ENCODE results near the gene NKPD1.
"Not testable (repeated sequence)": the region's sequence is repeated elsewhere in the genome, so short reads cannot be mapped to it uniquely, and the experiment has no call there.

The NKPD1 gene

DNA sequence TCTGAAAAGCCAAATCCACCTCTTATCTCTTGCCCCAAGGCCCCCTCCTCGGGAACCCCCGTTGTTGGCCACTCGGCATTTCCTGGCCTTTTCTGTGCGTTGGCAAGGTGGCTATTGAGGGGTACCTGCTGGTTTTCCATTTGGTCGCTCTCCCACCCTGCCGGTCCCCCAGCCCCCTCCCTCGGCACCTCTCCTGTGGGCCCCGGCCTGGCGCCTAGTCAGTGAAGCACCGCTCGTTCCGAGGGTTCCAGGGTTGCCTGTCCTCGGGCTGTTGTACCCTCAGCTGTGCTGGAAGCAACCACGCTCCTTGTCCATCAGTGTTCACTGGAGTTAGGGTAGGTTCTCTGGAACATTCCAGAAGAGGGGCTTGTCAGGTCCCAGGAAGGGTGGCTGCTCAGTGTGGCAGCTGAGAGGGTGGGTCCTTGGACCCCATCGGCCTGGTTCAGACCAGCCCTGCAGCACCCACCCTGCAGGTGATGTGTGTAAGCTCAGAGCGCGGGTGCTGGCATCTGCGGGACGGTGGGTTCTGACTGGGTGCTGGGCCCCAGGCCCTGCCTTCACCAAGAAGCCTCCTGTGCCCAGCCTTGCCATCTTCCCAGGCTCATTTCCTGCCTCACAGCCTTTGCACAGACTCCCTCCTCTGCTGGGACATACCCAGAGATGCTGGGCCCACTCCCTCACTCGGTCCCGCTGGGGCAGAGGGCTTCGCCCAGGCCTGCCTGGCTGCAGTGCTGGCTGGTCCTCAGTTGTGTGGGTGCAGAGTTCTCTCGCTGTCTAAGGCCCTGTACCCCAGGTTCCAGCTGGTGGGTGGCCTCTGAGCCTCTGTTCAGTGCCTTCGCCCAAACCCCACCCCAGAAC is 21.3 kb downstream of the NKPD1 start:
- no peak for DNase-seq

DNA sequence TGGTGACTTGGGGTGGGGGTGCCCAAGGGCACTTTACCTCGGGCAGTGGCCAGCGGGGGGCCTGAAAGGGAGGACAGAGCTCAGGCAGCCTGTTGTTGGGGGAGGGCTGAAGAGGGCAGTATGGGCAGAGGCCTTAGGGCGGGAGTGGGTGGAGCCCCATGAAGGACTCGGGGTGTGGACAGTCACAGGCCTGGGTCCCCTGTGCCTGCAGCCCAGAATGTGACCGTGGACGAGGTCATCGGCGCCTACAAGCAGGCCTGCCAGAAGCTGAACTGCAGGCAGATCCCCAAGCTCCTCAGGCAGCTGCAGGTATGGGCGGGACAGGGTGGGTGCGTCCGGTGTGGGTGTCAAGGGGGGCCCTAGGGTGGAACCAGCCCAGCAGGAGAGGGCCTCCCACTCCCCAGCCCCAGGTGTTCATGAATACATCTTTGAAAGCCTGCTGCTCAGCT is 22.5 kb downstream of the NKPD1 start:
- no peak for DNase-seq

DNA sequence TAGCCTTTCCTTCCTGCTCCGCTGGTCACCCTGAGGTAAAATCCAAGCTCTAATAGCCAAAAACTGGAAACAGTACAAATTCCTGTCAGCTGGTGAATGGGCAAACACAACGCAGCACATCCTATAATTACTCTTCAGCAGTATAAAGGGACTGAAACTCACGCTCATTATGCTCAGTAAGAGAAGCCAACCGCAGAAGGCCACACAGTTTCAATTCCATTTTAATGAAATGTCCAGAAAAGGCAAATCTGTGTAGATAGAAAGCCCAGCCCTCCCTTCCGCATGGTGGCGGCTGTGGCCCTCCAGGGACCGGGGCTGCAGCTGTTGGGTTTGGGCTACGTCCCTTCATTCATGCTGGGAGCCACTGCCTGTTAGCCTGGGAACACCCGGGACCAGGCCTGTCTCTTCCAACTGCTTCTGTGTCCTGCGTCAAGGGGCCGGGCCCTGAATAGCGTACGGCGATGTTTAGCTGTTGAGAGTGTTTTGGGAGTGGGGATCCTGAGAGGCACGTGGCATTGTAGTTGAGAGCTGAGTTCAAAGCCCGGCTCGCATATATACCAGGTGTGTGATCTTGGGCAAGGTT is 23.5 kb downstream of the NKPD1 start:
- DNase-seq, result no peak

GRCh38 chr19:45136507-45137178 is 24.1 kb downstream of the NKPD1 start:
- DNase-seq, result no peak

GRCh38 chr19:45135176-45135885 is 25.5 kb downstream of the NKPD1 start:
- no peak for DNase-seq

- DNase-seq, result no peak
Observed at GRCh38 chr19:45133661-45134060, 27.1 kb downstream of the NKPD1 start.

GRCh38 chr19:45130888-45131615 is 29.7 kb downstream of the NKPD1 start:
- DNase-seq, result no peak

DNA sequence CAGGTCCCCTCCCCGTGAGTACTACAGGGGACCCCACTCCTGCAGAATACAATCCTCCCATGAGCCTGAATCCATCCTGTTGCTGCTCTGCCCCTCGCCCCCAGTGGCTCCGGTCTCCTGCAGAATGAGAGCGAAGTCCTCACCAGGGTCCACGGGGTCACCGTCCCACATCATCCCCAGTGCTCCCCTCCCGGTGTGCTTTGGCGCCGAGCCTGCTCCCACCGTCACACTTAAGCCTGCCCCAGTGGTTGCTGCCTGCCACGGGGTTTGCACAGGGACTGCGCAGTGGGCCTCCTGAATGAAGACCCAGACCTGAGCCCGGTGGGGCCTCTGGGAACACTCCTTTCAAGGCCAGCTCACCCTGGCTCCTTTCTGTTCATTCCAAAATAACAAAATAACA is 30.5 kb downstream of the NKPD1 start:
- DNase-seq, result no peak

DNA sequence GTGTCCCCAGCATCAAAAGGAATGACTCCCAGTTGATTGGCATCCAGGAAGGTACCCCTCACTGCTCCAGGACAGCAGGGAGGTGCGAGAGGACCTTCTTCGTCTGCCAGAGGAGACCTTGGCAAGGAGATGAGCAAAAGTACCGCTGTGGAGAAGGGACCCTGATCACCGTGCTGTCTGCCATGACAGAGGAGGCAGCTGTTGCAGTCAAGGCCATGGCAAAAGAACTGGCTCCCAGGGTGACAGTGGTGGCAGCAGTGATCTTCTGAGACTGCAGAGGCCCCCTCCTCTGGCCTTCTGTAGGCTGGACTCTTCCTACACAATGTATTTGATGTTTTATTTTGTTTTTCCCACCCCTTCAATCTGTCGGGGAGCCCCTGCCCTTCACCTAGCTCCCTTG is 32.0 kb downstream of the NKPD1 start:
- DNase-seq, result no peak

DNA sequence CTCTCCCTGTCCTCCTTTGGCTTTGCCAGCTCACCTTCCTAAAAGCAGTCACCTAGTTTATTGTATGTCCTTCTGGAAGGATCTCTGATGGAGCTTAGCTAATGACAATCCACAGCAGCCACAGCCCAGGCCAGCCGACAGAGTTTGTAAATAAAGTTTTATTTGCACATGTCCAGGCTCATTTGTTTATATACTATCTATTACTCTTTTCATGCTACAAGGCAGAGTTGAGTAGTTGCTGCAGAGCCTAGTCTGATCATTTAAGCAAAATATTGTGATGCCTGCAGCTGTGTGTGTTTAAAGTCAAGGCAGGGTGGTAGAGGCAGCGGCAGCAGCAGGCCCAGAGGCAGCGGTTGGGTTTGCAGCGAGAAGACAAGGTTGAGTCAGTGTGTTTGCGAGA is 32.6 kb downstream of the NKPD1 start:
- DNase-seq, result no peak

DNA sequence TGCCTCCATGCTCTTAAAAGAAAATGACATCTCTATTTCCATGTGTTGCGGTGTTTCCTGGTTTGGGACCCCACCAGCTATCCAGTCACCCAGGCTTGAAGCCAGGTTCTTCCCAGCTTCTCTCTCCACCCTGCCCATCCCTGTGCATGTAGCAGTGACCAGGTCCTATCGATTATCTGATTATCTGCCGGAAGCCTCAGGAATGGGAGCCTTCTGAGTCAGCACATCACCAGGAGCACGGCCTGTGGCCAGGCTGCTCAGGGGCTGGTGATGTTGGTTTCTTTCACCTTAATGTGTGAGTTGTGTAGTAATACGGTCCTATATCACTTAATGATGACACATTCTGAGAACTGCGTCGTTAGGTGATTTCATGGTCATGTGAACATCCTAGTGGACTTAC is 34.1 kb downstream of the NKPD1 start:
- no peak for DNase-seq

DNA sequence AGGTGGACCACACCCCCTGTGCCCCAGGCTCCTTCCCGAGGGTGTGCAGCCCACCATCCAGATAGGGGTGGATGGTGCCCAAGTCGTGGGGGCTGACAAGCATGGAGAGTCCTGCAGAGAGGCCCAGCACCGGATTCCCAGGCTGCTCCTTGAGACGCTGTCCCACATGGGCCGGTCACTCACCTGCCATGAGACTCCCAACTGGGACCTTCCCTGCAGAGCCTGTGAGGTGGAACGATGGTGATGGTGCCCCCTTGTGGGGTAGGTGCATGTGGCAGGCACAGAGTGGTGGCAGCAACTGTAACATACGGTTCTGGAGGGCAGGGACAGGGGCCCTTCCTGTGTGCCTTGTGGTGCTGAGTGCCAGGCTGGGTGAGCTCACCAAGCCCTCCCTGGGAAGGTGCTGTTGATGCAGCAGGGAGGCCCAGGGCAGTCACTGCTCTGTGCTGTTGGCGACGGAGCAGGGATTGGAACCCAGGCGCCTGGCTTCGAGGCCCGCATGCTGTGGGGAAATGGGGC is 34.7 kb downstream of the NKPD1 start:
- peak; percentile 70 for DNase-seq

DNA sequence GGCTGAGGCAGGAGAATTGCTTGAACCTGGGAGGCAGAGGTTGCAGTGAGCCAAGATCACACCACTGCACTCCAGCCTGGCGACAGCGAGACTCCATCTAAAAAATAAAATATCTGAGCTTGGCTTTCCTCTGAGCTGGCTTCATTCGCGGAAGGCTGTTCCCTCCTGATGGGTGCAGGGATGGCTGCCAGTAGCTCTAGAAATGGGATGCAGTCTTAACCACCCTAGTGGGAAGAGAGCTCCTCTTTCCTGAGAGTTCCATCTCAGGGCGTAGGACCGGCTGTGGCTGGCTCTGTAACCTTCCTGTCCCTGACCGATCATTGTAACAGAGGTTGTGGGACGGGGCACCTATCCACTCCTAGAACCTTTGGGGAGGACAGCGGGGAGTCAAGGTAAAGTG is 35.4 kb downstream of the NKPD1 start:
- DNase-seq, result no peak

GRCh38 chr19:45124021-45124420 is 36.8 kb downstream of the NKPD1 start:
- DNase-seq, result no peak

DNA sequence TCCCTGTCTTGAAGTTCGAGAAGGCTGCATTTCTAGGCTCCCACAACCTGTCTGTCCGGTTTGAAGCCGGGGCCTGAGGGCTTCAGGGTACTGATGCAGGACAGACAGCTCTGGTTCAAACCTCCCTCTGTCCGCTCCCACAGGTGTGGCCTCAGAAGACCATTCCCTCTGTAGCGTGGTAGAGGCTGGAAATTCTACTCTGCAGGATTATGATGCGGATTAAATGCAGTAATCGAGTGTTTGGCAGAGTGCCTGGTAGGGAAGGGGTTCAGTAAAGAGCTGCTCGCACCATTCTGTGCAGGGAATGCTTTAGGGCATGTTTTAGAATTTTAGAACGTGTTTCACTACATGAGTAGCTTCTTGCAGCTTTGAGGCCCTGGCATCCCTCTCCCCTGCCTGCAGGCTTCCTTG is 37.3 kb downstream of the NKPD1 start:
- no peak for DNase-seq

DNA sequence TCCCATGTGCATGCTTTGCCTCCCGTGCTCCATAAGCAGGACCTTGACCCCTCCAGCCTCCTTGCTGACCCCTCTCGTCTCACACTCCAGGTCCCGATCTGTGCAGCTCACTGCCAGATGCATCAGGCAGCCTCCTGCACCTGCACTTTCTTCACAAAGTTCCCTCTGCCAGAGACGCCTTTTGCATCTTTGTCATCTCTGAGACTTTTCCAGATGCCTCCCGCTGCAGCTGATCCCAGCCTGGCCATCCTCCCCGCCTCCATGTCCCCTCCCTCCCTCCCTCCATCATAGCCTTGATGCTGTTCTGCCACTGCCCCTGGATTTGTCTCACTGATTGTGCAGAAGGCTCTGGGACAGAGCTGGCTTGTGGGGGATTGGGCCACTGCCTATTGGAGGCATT is 38.0 kb downstream of the NKPD1 start:
- DNase-seq, result no peak

DNA sequence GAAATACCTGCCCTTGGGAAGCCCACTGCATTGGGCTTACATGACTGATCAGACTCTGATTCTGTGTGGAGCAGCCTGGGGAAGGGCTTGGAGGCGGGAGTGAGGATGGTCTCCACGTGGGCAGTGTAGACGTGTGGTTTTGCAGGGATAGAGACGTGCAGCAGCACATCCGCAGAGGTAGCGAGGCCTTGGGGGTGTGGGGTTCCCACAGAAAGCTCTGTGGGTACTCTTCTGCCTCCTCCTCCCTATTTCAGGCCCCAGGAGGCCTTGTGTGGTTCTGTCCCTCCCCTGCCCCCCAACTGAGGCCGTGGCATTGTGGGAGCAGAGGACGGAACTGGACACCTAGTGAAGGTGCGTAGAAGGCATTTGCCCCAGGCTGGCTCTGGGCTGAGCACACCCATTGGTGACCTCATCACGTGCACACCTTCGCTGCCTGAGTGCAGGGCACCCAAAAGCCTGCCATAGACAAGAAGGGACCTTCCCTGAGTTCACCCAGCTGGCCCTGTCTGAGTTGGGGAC is 38.9 kb downstream of the NKPD1 start:
- no peak for DNase-seq

DNA sequence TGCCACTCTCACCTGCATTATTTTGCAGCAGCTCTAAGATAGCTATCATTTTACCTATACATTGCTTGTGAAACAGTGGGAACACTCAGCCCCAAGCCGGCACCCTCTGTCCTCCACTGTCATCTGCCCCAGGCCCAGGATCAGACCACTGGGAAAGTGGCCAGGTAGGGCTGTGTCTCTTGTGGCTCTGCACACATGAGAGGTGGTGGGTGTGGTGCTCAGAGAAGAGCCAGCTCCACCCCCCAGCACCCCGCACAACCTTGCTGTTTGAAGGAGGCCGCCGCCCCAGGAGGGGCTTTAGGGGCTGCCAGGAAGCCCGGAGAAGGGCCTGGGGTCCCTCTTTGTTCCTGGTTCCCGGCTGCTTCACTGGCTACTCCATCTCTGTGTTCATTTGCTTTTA is 41.2 kb downstream of the NKPD1 start:
- DNase-seq, result no peak

DNA sequence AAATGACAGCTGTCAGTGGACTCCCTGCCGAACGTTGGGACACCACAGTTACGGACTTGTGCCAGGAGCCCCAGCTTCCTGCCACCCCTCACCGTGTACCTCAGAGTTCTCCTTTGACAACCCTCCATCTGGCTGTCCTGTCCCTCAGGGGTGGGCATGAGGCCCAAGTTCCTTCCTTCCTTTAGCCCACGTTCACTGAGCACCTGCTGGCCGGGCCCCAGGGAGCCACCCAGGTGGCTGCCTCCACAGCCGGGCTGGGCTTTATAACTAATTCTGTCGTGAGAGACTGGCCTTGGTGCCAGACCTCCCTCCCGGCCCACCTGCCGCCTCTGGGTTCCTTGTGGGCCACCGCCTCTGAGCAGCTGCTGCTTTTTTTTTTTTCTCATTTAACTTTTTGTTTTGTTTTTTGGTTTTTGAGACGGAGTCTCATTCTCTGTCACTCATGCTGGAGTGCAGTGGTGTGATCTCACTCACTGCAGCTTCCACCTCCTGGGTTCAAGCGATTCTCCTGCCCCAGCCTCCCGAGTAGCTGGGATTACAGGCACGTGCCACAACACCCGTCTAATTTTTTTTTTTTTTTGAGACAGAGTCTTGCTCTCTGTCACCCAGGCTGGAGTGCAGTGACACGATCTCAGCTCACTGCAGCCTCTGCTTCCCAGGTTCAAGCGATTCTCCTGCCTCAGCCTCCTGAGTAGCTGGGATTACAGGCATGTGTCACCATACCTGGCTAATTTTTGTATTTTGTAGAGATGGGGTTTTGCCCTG is 42.0 kb downstream of the NKPD1 start:
- DNase-seq, result not testable (repeated sequence)

- no peak for DNase-seq
Observed at GRCh38 chr19:45118106-45118505, 42.7 kb downstream of the NKPD1 start.

GRCh38 chr19:45117671-45118070 is 43.1 kb downstream of the NKPD1 start:
- no peak for DNase-seq
